ENCODE results near the gene FMN1. TPM values are rescaled to one million over a fixed set of nuclear protein-coding genes. Genes with fewer than 3 reads are reported as not detected.
"Not testable (repeated sequence)": the region's sequence is repeated elsewhere in the genome, so short reads cannot be mapped to it uniquely, and the experiment has no call there.

The FMN1 gene
- total RNA-seq, 1 donor from 2014 or later: 1.2 TPM

GRCh38 chr15:33098094-33099058 is 96.1 kb downstream of the FMN1 start:
- no peak for DNase-seq (ENCODE audit: low spot score in 2 of 2)
- no peak for FAIRE-seq

GRCh38 chr15:33096134-33096533 is 98.4 kb downstream of the FMN1 start:
- FAIRE-seq (no peak), DNase-seq (ENCODE audit: low spot score in 2 of 2) (no peak)

GRCh38 chr15:33095641-33096040 is 98.9 kb downstream of the FMN1 start:
- DNase-seq (ENCODE audit: low spot score in 2 of 2) (no peak), FAIRE-seq (no peak)

- FAIRE-seq: no peak
- peak in 1 of 2 donors; percentile 13 for DNase-seq (ENCODE audit: low spot score in 2 of 2)
These were observed 100.2 kb downstream of the FMN1 start for GRCh38 chr15:33094336-33094735.

GRCh38 chr15:33093222-33093621 is 101.3 kb downstream of the FMN1 start:
- no peak for DNase-seq (ENCODE audit: low spot score in 2 of 2)
- no peak for FAIRE-seq

GRCh38 chr15:33091983-33092693 is 102.4 kb downstream of the FMN1 start:
- no peak for DNase-seq (ENCODE audit: low spot score in 2 of 2)
- no peak for FAIRE-seq

- no peak for DNase-seq (ENCODE audit: low spot score in 2 of 2)
- FAIRE-seq: no peak
These were observed 104.4 kb downstream of the FMN1 start for GRCh38 chr15:33089878-33090757.

GRCh38 chr15:33089165-33089877 is 105.2 kb downstream of the FMN1 start:
- no peak for FAIRE-seq

GRCh38 chr15:33086500-33087121 is 107.9 kb downstream of the FMN1 start:
- FAIRE-seq (peak; percentile 89), DNase-seq (ENCODE audit: low spot score in 2 of 2) (peak in 1 of 2 donors; percentile 22)

More at GRCh38 chr15:33089165-33089877, 105.2 kb downstream of the FMN1 start:
- no peak for DNase-seq (ENCODE audit: low spot score in 2 of 2)

GRCh38 chr15:33084661-33085060 is 109.9 kb downstream of the FMN1 start:
- DNase-seq (ENCODE audit: low spot score in 2 of 2) (no peak), FAIRE-seq (no peak)

GRCh38 chr15:33083232-33084081 is 111.1 kb downstream of the FMN1 start:
- DNase-seq (ENCODE audit: low spot score in 2 of 2) (no peak), FAIRE-seq (no peak)

GRCh38 chr15:33080006-33080405 is 114.5 kb downstream of the FMN1 start:
- no peak for DNase-seq (ENCODE audit: low spot score in 2 of 2)
- FAIRE-seq: no peak

GRCh38 chr15:33078607-33079006 is 115.9 kb downstream of the FMN1 start:
- FAIRE-seq: no peak

GRCh38 chr15:33076937-33077336 is 117.6 kb downstream of the FMN1 start:
- no peak for FAIRE-seq
- DNase-seq (ENCODE audit: low spot score in 2 of 2): no peak

More at GRCh38 chr15:33078607-33079006, 115.9 kb downstream of the FMN1 start:
- DNase-seq (ENCODE audit: low spot score in 2 of 2): no peak

- no peak for DNase-seq (ENCODE audit: low spot score in 2 of 2)
- no peak for FAIRE-seq
These were observed 119.6 kb downstream of the FMN1 start for GRCh38 chr15:33074942-33075341.

- DNase-seq (ENCODE audit: low spot score in 2 of 2) (no peak), FAIRE-seq (no peak)
These were observed 120.3 kb downstream of the FMN1 start for GRCh38 chr15:33074212-33074611.

- FAIRE-seq: no peak
These were observed 123.1 kb downstream of the FMN1 start for GRCh38 chr15:33071451-33071850.

GRCh38 chr15:33069903-33070302 is 124.6 kb downstream of the FMN1 start:
- not testable (repeated sequence) for DNase-seq (ENCODE audit: low spot score in 2 of 2); FAIRE-seq

More at GRCh38 chr15:33071451-33071850, 123.1 kb downstream of the FMN1 start:
- DNase-seq (ENCODE audit: low spot score in 2 of 2): no peak
